ENCODE data around the gene MACIR.

MACIR gene

GRCh38 chr5:103291606-103292005 lies 33.0 kb downstream of the MACIR start:
- peak; percentile 60 for DNase-seq (ENCODE audit: low spot score)

- DNase-seq (ENCODE audit: low spot score), result no peak
These were observed 34.5 kb downstream of the MACIR start for GRCh38 chr5:103293099-103293498.

GRCh38 chr5:103293719-103294118 lies 35.2 kb downstream of the MACIR start:
- no peak for DNase-seq (ENCODE audit: low spot score)

GRCh38 chr5:103294906-103295305 lies 36.3 kb downstream of the MACIR start:
- no peak for DNase-seq (ENCODE audit: low spot score)

- DNase-seq (ENCODE audit: low spot score), result no peak
These were observed 36.9 kb downstream of the MACIR start for GRCh38 chr5:103295424-103295823.

- DNase-seq (ENCODE audit: low spot score), result no peak
These were observed 37.3 kb downstream of the MACIR start for GRCh38 chr5:103295871-103296270.

- DNase-seq (ENCODE audit: low spot score), result no peak
These were observed 39.6 kb downstream of the MACIR start for GRCh38 chr5:103298117-103298516.

GRCh38 chr5:103298607-103299188 lies 40.1 kb downstream of the MACIR start:
- DNase-seq (ENCODE audit: low spot score), result no peak

- DNase-seq (ENCODE audit: low spot score), result no peak
These were observed 47.2 kb downstream of the MACIR start for GRCh38 chr5:103305809-103306208.

GRCh38 chr5:103307470-103307869 lies 48.9 kb downstream of the MACIR start:
- no peak for DNase-seq (ENCODE audit: low spot score)

GRCh38 chr5:103308774-103309173 lies 50.2 kb downstream of the MACIR start:
- DNase-seq (ENCODE audit: low spot score), result no peak

- no peak for DNase-seq (ENCODE audit: low spot score)
These were observed 54.5 kb downstream of the MACIR start for GRCh38 chr5:103313056-103313455.

- no peak for DNase-seq (ENCODE audit: low spot score)
These were observed 56.9 kb downstream of the MACIR start for GRCh38 chr5:103315455-103315854.

GRCh38 chr5:103327451-103327850 lies 68.9 kb downstream of the MACIR start:
- DNase-seq (ENCODE audit: low spot score), result no peak

GRCh38 chr5:103327893-103328292 lies 69.3 kb downstream of the MACIR start:
- no peak for DNase-seq (ENCODE audit: low spot score)

All from globus pallidus (tissue), 1 donor.